Measurements from ENCODE around the gene COQ8A. TPM values are rescaled to one million over a fixed set of nuclear protein-coding genes. Genes with fewer than 3 reads are reported as not detected.

The COQ8A gene
- total RNA-seq, 1 donor from 2014 or later: 13.8 TPM

DNA sequence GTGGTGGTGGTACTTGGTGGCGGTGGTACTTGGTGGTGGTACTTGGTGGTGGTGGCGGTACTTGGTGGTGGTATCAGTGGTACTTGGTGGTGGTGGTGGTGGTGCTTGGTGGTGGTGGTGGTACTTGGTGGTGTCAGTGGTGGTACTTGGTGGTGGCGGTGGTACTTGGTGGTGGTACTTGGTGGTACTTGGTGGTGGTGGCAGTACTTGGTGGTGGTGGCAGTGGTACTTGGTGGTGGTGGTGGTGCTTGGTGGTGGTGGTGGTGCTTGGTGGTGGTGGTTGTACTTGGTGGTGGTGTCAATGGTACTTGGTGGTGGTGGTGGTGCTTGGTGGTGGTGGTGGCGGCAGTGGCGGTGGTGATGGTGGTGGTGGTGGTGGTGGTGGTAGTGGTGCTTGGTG lies 20.2 kb downstream of the COQ8A start:
- Mint-ChIP-seq H3K27ac (no peak overlapping the region), H3K4me1 (no peaks in the 10 kb centered on the region), H3K9me3 (peaks cover 21% of the 10 kb centered on the region), H3K4me3 (no peak overlapping the region), H3K36me3 (no peaks in the 10 kb centered on the region), H3K27me3 (ENCODE audit: insufficient read depth, low read depth) (peaks cover 2% of the 10 kb centered on the region)
- Histone ChIP-seq H2AFZ (replicated peaks) (no peak overlapping the region), H3K4me1 (no peaks in the 10 kb centered on the region), H3K9ac (no peak overlapping the region), H3K4me2 (no peak overlapping the region), H3F3A (ENCODE audit: low read depth) (no peaks in the 10 kb centered on the region), H3K36me3 (no peaks in the 10 kb centered on the region), H3K4me3 (no peak overlapping the region), H3K9me3 (ENCODE audit: low read depth) (no peaks in the 10 kb centered on the region), H4K20me1 (ENCODE audit: low read depth) (no peaks in the 10 kb centered on the region), H3K27ac (no peak overlapping the region), H3K79me2 (ENCODE audit: low read depth) (no peaks in the 10 kb centered on the region), H3K27me3 (no peaks in the 10 kb centered on the region)
- TF ChIP-seq EZH2 (IDR thresholded peaks at IDR 0.05): no peak
- TF ChIP-seq EZH2phosphoT487 (IDR thresholded peaks at IDR 0.05): no peak
- TF ChIP-seq, protein P1, sequence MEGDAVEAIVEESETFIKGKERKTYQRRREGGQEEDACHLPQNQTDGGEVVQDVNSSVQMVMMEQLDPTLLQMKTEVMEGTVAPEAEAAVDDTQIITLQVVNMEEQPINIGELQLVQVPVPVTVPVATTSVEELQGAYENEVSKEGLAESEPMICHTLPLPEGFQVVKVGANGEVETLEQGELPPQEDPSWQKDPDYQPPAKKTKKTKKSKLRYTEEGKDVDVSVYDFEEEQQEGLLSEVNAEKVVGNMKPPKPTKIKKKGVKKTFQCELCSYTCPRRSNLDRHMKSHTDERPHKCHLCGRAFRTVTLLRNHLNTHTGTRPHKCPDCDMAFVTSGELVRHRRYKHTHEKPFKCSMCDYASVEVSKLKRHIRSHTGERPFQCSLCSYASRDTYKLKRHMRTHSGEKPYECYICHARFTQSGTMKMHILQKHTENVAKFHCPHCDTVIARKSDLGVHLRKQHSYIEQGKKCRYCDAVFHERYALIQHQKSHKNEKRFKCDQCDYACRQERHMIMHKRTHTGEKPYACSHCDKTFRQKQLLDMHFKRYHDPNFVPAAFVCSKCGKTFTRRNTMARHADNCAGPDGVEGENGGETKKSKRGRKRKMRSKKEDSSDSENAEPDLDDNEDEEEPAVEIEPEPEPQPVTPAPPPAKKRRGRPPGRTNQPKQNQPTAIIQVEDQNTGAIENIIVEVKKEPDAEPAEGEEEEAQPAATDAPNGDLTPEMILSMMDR (IDR thresholded peaks at IDR 0.05): no peak
- DNase-seq (ENCODE audit: low spot score): no peak

DNA sequence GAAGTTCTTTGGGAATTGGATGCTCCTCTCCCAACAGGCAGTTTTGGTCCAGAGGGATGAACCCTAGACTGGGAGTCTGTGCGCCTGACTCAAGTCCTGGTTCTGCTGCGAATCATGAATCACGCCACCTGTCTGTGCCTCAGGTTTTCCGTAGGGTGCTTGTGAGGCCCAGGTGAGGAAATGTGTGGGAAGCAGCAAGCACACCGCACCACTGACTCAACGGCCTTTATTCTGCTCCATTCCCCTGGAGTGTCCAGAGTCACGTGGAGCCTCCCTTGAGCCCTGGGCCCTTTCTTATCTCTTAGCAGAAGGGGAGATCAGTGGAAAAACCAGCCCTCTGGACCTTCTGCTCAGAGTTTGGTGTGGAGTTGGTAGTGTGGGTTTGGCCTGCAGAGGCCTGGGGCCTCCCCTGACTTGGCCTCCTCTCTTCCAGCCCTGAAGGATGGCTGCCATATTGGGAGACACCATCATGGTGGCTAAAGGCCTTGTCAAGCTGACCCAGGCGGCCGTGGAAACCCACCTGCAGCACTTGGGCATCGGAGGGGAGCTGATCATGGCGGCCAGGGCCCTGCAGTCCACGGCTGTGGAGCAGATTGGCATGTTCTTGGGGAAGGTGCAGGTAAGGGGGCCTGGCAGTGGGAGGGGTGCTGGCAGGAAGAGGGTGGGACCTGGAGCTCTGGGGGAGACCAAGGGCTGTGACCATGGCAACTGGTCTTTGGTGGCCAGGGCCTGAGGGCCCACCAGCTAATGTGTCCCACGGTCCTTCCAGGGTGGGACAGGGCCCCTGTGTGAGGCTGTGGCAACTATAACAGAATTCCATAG lies 21.1 kb downstream of the COQ8A start:
- Histone ChIP-seq H3F3A (ENCODE audit: low read depth) (no peaks in the 10 kb centered on the region), H3K4me2 (no peak overlapping the region), H3K27me3 (no peaks in the 10 kb centered on the region), H4K20me1 (ENCODE audit: low read depth) (no peaks in the 10 kb centered on the region), H3K36me3 (no peaks in the 10 kb centered on the region), H3K4me1 (no peaks in the 10 kb centered on the region), H2AFZ (replicated peaks) (no peak overlapping the region), H3K9ac (no peak overlapping the region), H3K9me3 (ENCODE audit: low read depth) (no peaks in the 10 kb centered on the region), H3K4me3 (no peak overlapping the region), H3K27ac (no peak overlapping the region), H3K79me2 (ENCODE audit: low read depth) (no peaks in the 10 kb centered on the region)
- no peak overlapping the region for H3K27ac Mint-ChIP-seq
- H3K36me3 Mint-ChIP-seq: no peaks in the 10 kb centered on the region
- H3K4me1 Mint-ChIP-seq: no peaks in the 10 kb centered on the region
- H3K9me3 Mint-ChIP-seq: peaks cover 21% of the 10 kb centered on the region
- no peak for TF ChIP-seq EZH2 (IDR thresholded peaks at IDR 0.05)
- TF ChIP-seq, protein P1 (IDR thresholded peaks at IDR 0.05): no peak
- TF ChIP-seq EZH2phosphoT487 (IDR thresholded peaks at IDR 0.05): no peak
- H3K4me3 Mint-ChIP-seq: no peak overlapping the region
- no peak for DNase-seq (ENCODE audit: low spot score)
- peaks cover 3% of the 10 kb centered on the region for H3K27me3 Mint-ChIP-seq (ENCODE audit: insufficient read depth, low read depth)

DNA sequence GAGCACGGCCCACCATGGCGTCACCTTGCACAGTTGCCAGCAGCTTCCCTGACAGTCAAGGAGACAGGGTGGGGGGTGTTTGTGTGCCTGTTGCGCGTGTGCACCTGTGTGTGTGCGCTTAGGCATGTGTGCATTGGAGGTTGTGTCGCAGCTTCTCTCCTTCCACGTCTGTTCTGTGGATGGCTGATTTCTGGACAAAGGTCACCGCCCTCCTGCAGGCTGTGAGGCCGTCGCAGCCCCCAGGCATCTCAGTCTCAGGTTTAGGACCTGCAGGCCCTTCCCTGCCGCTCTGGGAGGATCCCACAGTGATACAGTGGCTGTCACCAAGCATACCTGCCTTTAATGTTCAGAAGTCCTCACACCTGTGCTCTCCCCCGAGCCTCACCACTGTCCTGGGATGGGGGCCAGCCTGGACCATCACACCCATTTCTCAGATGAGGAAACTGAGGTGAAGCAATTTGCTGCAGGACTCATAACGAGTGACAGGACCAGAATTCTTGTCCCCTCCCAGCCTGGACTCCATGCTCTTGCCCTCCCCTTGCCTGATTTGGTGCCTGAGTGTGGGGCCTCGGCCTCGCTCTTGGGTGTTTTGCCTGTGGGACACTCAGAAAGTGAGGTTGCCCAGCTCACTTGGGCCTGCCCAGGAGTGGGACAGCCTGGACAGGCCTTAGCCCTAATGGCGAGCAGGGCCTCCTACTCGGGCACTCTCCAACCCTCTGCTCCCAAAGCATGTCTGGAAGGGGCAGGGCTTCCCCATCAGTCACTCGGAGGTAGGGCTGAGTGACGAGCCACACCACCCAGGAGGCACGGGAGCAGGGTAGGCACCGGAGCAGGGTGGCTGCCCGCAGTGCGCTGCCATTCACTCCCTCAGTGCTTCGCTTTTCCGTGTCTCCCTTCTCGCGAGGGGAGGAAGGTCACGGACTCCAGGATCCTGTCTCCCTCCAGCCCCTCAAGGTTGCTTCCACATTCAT lies 22.6 kb downstream of the COQ8A start:
- Mint-ChIP-seq H3K27me3 (ENCODE audit: insufficient read depth, low read depth) (peaks cover 3% of the 10 kb centered on the region), H3K27ac (no peak overlapping the region), H3K4me1 (no peaks in the 10 kb centered on the region), H3K9me3 (peaks cover 14% of the 10 kb centered on the region), H3K36me3 (no peaks in the 10 kb centered on the region), H3K4me3 (no peak overlapping the region)
- H3K4me2 ChIP-seq: no peak overlapping the region
- no peak overlapping the region for H2AFZ ChIP-seq (replicated peaks)
- no peak overlapping the region for H3K27ac ChIP-seq
- no peaks in the 10 kb centered on the region for H3K27me3 ChIP-seq
- H3K9me3 ChIP-seq (ENCODE audit: low read depth): no peaks in the 10 kb centered on the region
- H3K4me1 ChIP-seq: no peaks in the 10 kb centered on the region
- peaks cover 3% of the 10 kb centered on the region for H4K20me1 ChIP-seq (ENCODE audit: low read depth)
- H3K4me3 ChIP-seq: no peak overlapping the region
- no peaks in the 10 kb centered on the region for H3K79me2 ChIP-seq (ENCODE audit: low read depth)
- DNase-seq (ENCODE audit: low spot score): no peak
- H3F3A ChIP-seq (ENCODE audit: low read depth): no peaks in the 10 kb centered on the region
- H3K36me3 ChIP-seq: no peaks in the 10 kb centered on the region
- TF ChIP-seq, protein P1 (IDR thresholded peaks at IDR 0.05): no peak
- TF ChIP-seq EZH2phosphoT487 (IDR thresholded peaks at IDR 0.05) (no peak), EZH2 (IDR thresholded peaks at IDR 0.05) (no peak)
- H3K9ac ChIP-seq: no peak overlapping the region
